Gastrocnemius medialis (tissue), 4 donors: ENCODE data around the gene CAB39.

ENCODE experiments used
- CTCF ChIP-seq, 5 experiments: fragments of 450-650 bp in 3 of 5; fragments of 200-600 bp in 2 of 5; sonication (generic) in 2 of 5; IDR thresholded peaks in 4 of 5; conservative IDR thresholded peaks in 1 of 5; 1 replicate in 4 of 5; 2 replicates in 1 of 5; pipeline ENCODE4 v1.5.1; 2016 to 2019; ENCODE audit warnings: antibody characterized with exemption in 5 of 5, mild to moderate bottlenecking in 3 of 5, moderate library complexity in 3 of 5
- POLR2A ChIP-seq, 2 donors: fragments of 450-650 bp; IDR thresholded peaks; one replicate each; pipeline ENCODE4 v1.6.1; 2017; ENCODE audit warnings: antibody characterized with exemption in 2 of 2, mild to moderate bottlenecking in 2 of 2, moderate library complexity in 2 of 2

- TF ChIP-seq POLR2A (IDR thresholded peaks at IDR 0.05) (no peak), CTCF (IDR thresholded peaks at IDR 0.05 in 4 of 5, conservative IDR thresholded peaks at IDR 0.05 in 1 of 5) (no peak)
Measured at GRCh38 chr2:230840301-230840700, 127.7 kb downstream of the CAB39 start.
